Smooth muscle cell (in vitro differentiated cells): Measurements from ENCODE around the gene LEKR1. TPM values are rescaled to one million over a fixed set of nuclear protein-coding genes. Genes with fewer than 3 reads are reported as not detected.

Experiments used
- DNase-seq: peaks from one replicate; lab custom pipeline; 2025; ENCODE audit not compliant: unreplicated experiment; lab: John Stamatoyannopoulos, UW
- H2AFZ ChIP-seq: fragments of 200-600 bp; sonication (generic); 2 replicates; pipeline ENCODE4 v1.6.0; 2016; ENCODE audit warnings: antibody characterized with exemption, low read depth, mild to moderate bottlenecking
- H3F3A ChIP-seq: fragments of 200-600 bp; sonication (generic); 2 replicates; pipeline ENCODE4 v1.6.0; 2017; ENCODE audit warnings: antibody characterized with exemption, low read depth
- H3K27ac ChIP-seq: fragments of 200-600 bp; sonication (generic); 2 replicates; pipeline ENCODE4 v1.5.1; 2016; ENCODE audit warnings: low read depth, mild to moderate bottlenecking
- H3K27me3 ChIP-seq: fragments of 200-600 bp; sonication (generic); 2 replicates; pipeline ENCODE4 v1.6.1; 2016; ENCODE audit warnings: low read depth, mild to moderate bottlenecking
- H3K36me3 ChIP-seq: fragments of 200-600 bp; sonication (generic); 2 replicates; pipeline ENCODE4 v1.5.1; 2016; ENCODE audit warnings: low read depth
- H3K4me1 ChIP-seq: fragments of 200-600 bp; sonication (generic); 2 replicates; pipeline ENCODE4 v1.5.1; 2016; ENCODE audit warnings: low read depth
- H3K4me2 ChIP-seq: fragments of 200-600 bp; sonication (generic); 2 replicates; pipeline ENCODE4 v1.6.0; 2016; ENCODE audit warnings: mild to moderate bottlenecking
- H3K4me3 ChIP-seq: fragments of 200-600 bp; sonication (generic); 2 replicates; pipeline ENCODE4 v1.5.1; 2016; ENCODE audit warnings: mild to moderate bottlenecking
- H3K79me2 ChIP-seq: fragments of 200-600 bp; sonication (generic); 2 replicates; pipeline ENCODE4 v1.6.0; 2016; ENCODE audit warnings: low read depth, mild to moderate bottlenecking
- H3K9ac ChIP-seq: fragments of 200-600 bp; sonication (generic); 2 replicates; pipeline ENCODE4 v1.6.0; 2016; ENCODE audit warnings: low read depth
- H3K9me3 ChIP-seq: fragments of 200-600 bp; sonication (generic); replicated peaks from 2 replicates; pipeline ENCODE4 v1.5.1; 2016; ENCODE audit warnings: low read depth
- H4K20me1 ChIP-seq: fragments of 200-600 bp; sonication (generic); 2 replicates; pipeline ENCODE4 v1.6.0; 2016; ENCODE audit warnings: low read depth
- WGBS: methylation state at CpG from one replicate; pipeline ENCODE4 v1.1.7; 2016; ENCODE audit warnings: low lambda C conversion rate; 5-methylcytosine and 5-hydroxymethylcytosine counted together
- polyA plus RNA-seq: library from polyadenylated mRNA; unstranded; fragments of >200 nt; fragmentation: Nextera tagmentation; extraction: Ambion mirVana; gene quantifications from 2 replicates; pipeline ENCODE4 v1.2.1, GENCODE V29; 2016
- total RNA-seq: library from RNA; depleted of rRNA; stranded (reverse); fragments of >200 nt; gene quantifications from 2 replicates; pipeline ENCODE4 v1.2.3, GENCODE V29; 2014
- TF ChIP-seq, protein P1 (sequence below): fragments of 200-600 bp; sonication (generic); IDR thresholded peaks from 2 replicates; pipeline ENCODE4 v1.5.1; 2017; ENCODE audit warnings: borderline replicate concordance, mild to moderate bottlenecking, antibody characterized with exemption; ENCODE audit not compliant: insufficient read depth, poor library complexity, severe bottlenecking

LEKR1 gene
- total and polyA plus RNA-seq, 2 experiments from 2014 or later, result 1.3 to 2.3 TPM

DNA sequence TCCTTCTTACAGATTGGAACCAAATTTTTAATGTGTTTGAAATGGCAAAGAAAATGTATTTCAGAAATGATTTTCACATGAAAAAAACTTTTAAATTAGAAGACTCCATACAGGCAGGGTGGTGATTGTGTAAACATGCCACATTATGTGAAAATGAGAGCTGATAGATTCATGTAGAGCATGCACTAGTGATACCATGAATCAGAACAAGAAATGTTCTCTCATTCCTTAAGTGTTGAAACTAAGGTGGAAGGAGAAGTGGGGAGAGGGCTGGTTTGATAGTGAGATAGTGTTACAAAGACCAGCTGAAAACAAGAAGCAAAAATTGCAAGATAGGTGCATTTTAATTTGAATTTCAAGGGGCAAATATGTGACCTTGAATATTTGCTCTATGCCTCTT lies 233.5 kb downstream of the LEKR1 start:
- Histone ChIP-seq H4K20me1 (no peaks in the 10 kb centered on the region), H3F3A (no peaks in the 10 kb centered on the region), H3K27me3 (no peaks in the 10 kb centered on the region), H3K36me3 (no peaks in the 10 kb centered on the region), H3K27ac (no peak overlapping the region), H3K4me3 (no peak overlapping the region), H3K9ac (no peak overlapping the region), H3K9me3 (no peaks in the 10 kb centered on the region), H3K4me1 (no peaks in the 10 kb centered on the region), H3K4me2 (no peak overlapping the region), H2AFZ (no peak overlapping the region), H3K79me2 (no peaks in the 10 kb centered on the region)
- TF ChIP-seq, protein P1, sequence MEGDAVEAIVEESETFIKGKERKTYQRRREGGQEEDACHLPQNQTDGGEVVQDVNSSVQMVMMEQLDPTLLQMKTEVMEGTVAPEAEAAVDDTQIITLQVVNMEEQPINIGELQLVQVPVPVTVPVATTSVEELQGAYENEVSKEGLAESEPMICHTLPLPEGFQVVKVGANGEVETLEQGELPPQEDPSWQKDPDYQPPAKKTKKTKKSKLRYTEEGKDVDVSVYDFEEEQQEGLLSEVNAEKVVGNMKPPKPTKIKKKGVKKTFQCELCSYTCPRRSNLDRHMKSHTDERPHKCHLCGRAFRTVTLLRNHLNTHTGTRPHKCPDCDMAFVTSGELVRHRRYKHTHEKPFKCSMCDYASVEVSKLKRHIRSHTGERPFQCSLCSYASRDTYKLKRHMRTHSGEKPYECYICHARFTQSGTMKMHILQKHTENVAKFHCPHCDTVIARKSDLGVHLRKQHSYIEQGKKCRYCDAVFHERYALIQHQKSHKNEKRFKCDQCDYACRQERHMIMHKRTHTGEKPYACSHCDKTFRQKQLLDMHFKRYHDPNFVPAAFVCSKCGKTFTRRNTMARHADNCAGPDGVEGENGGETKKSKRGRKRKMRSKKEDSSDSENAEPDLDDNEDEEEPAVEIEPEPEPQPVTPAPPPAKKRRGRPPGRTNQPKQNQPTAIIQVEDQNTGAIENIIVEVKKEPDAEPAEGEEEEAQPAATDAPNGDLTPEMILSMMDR, result no peak
- DNase-seq, result no peak

DNA sequence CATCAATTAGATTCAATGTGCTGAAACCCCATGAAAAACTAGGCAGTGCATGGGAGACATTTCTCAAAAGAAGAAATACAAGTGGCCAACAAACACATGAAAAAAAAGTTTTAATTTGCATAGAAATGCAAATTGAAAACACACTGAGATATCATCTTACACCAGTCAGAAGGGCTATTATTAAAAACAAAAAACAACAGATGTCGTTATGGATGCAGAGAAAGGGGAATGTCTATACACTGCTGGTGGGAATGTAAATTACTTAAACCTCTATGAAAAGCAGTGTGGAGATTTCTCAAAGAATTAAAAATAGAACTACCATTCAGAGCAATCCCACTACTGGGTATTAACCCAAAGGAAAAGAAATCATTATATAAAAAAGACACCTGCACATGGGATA lies 235.1 kb downstream of the LEKR1 start:
- Histone ChIP-seq H3K79me2 (no peaks in the 10 kb centered on the region), H3F3A (no peaks in the 10 kb centered on the region), H3K4me3 (no peak overlapping the region), H2AFZ (no peak overlapping the region), H3K27ac (no peak overlapping the region), H3K36me3 (no peaks in the 10 kb centered on the region), H3K9ac (no peak overlapping the region), H3K4me2 (no peak overlapping the region), H3K27me3 (no peaks in the 10 kb centered on the region), H4K20me1 (no peaks in the 10 kb centered on the region), H3K4me1 (no peaks in the 10 kb centered on the region), H3K9me3 (no peaks in the 10 kb centered on the region)
- 72% methylated on average over 1 of the region's 1 CpG for WGBS
- DNase-seq, result no peak
- TF ChIP-seq, protein P1, result no peak

DNA sequence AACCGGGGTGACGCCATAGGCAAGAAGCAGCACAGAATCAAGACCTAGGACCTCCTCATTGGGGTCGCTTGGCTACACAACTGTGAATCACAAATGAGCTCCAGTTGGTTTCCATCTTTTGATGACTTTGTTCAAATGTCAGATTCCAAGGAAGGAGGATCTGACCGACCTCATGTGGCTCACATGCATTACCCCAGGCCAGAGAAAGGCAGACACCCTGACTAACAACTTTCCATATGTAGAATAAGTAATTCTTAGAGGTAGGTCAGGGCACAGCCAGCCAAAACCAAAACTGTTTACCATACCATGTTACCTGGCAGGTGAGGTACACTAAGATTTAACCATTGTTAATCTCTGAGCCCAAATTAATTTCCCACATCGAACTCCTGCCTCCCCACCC lies 237.3 kb downstream of the LEKR1 start:
- Histone ChIP-seq H3K9me3 (no peaks in the 10 kb centered on the region), H3K79me2 (no peaks in the 10 kb centered on the region), H3K4me2 (no peak overlapping the region), H4K20me1 (no peaks in the 10 kb centered on the region), H3K27ac (no peak overlapping the region), H3F3A (no peaks in the 10 kb centered on the region), H3K36me3 (no peaks in the 10 kb centered on the region), H3K9ac (no peak overlapping the region), H2AFZ (no peak overlapping the region), H3K4me3 (no peak overlapping the region), H3K27me3 (no peaks in the 10 kb centered on the region), H3K4me1 (no peaks in the 10 kb centered on the region)
- 95% methylated on average over 5 of the region's 5 CpGs for WGBS
- TF ChIP-seq, protein P1, result no peak
- DNase-seq, result no peak

DNA sequence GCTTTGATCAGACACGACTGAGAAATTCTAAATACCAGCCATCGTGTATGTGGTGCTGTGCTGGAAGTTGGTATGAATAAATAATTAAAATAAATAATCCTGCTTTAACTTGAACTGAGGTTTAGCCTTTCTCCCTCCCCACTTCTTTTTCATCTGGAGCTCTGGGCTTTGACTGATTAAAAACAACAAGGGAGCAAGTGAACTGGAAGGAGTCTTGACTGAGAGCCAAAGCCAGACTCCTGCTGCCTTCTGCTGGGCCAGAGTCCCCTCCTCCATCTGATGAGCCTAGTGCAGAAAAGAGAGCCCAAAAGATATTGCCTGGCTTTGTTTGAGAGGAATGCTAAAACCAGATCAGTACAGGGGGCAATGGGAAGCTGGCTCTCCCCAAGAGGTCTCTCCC lies 237.8 kb downstream of the LEKR1 start:
- DNase-seq, result no peak
- Histone ChIP-seq H3K27me3 (no peaks in the 10 kb centered on the region), H3K4me2 (no peak overlapping the region), H3K4me3 (no peak overlapping the region), H3K27ac (no peak overlapping the region), H3K79me2 (no peaks in the 10 kb centered on the region), H2AFZ (no peak overlapping the region), H3K36me3 (no peaks in the 10 kb centered on the region), H3K9me3 (no peaks in the 10 kb centered on the region), H3F3A (no peaks in the 10 kb centered on the region), H4K20me1 (no peaks in the 10 kb centered on the region), H3K9ac (no peak overlapping the region), H3K4me1 (no peaks in the 10 kb centered on the region)
- TF ChIP-seq, protein P1, result no peak
- 84% methylated on average over 2 of the region's 2 CpGs for WGBS
